HG02798 (cell line): Measurements from ENCODE around the gene ILK.

Experiments
- ATAC-seq: cut with Tn5 transposase; IDR thresholded peaks from one replicate; pipeline ENCODE4 v1.9.1; 2021; ENCODE audit warnings: mild to moderate bottlenecking; ENCODE audit not compliant: unreplicated experiment, poor library complexity

ILK gene

DNA sequence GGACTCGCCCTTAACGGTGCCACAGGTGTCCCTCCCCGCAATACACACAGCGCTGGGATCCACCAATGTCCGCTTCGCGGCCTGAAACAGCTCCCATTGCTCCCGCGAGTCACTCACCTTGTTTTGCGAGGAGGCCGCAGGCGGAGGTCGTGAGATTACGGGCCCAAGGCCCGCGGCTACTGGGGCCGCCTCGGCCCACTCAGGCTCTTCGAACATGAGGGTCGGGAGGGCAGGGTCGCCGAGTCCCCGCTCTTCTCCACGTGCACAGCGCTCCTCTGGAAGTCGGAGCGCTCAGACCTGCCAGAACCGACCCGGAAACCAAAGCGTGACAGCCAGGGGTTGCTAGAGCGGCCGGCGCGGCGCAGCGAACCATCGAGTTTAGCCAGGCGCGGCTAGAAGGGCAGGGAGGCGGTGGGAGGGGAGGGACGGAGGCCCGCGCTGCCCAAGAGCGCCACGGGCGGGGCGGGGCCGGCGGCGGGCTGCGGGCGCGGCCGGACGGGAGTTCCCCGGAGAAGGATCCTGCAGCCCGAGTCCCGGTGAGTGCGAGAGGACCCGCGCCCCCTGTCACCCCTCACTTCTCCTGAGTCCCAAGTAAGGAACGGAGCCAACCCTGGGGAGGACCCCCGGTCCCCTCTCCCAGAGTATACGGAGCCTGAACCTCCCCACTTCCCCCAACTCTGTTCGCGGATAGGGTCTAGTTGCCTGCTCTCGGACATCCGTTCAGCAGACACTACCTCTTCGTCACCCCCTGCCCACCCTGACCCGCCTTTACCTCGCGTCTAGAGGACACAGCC is at the start of gene ILK, which contains the start of gene RRP8:
TSS of gene ILK (plus strand) at position 488 of the 794 bp plus-strand sequence. CDS start 498 bp downstream, outside the sequence.
TSS of gene RRP8 (minus strand) at position 330 of the 794 bp plus-strand sequence. CDS start at position 216, 114 bp downstream.
- peak; percentile 83 for ATAC-seq

DNA sequence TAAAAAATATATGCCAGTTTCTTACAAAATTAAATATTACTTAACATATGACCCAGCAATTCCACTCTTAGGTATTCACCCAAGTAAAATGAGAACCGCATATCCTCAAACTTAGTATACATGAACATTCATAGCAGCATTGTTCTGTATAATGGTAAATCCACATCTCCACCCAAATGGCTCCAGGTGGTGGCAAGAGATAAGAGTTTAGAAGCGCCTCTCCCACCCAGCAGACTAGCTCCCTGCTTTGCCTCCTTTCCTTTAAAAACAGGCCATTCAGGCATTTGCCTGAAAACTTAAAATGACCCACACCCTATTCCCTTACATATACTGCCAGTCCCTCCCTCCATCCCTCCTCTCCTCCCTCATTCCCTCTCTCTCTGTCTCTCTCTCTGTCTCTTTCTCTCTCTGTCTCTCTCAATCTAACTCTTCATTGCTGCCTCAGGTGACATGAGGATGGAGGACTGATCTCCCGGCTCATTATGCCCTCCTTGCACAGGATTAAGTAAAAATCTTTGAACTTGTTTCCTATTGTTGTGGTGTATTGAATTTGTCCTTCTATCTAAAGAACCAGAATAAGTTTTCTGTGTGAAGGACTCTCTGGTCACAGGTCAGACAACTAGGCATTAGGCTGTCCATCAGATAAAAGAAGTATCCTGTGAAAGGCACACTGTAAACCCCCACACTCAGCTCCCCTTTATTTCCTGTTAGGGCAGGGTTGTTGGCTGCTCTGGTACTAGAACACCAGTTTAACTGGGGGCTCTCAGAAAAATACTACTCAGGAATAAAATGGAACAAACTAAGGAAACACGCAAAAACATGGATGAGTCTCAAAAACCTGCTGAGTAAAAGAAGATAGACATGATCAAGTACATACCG is 48.5 kb upstream of the ILK start:
- no peak for ATAC-seq

DNA sequence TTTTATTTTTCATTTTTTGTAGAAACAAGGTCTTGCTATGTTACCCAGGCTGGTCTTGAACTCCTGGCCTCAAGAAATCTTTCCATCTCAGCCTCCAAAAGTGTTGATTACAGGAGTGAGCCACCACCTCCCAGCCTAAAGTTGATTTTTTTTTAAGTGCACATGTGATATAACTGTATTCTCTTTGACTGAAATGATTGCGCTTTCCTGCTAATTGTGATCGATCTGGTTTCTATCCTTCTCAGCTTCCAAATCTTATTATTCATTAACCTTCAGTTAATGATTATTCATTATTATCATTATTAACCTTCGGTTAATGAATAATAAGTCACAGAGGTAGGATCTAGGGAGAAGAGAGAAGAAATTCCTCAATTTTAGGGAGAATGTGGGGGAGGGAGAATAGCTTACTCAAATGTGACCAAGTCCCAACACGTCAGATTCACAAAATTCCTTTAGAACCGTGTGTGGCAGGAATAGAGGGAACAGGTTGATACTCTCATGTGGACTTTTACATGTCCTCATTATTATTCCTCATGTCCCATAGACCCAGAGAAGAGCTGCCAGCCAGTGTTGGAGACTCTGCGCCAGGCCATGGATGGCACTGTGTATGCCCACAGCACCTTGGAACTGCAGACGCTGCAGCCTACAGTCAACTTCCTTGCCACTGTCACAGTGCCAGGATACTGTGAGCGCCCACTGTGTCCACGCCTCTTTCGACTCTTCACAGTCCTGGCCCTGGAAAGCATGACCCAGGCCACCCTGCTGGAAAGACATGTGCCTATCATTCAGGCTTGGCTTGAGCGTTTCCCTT is 47.2 kb upstream of the ILK start:
- no peak for ATAC-seq

DNA sequence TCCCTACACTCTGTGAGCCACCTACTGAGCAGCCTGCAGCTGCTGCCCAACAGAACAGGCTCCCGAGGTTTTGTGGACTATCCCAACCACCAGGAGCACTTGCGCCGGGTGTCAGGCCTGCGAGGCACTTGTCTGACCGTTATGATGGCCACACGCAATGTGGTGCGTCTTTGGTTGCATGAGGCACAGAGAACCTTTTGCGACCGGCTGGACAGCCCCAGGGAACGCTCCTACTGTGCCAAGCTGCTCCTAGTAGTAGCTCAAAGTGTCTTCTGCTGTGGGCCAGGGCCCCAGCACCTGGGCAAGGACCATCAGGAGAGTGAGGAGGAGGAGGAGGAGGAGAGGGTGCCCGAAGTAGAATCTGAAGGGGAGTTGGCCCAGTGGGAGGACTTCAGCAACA is 46.5 kb upstream of the ILK start:
- ATAC-seq, result no peak

DNA sequence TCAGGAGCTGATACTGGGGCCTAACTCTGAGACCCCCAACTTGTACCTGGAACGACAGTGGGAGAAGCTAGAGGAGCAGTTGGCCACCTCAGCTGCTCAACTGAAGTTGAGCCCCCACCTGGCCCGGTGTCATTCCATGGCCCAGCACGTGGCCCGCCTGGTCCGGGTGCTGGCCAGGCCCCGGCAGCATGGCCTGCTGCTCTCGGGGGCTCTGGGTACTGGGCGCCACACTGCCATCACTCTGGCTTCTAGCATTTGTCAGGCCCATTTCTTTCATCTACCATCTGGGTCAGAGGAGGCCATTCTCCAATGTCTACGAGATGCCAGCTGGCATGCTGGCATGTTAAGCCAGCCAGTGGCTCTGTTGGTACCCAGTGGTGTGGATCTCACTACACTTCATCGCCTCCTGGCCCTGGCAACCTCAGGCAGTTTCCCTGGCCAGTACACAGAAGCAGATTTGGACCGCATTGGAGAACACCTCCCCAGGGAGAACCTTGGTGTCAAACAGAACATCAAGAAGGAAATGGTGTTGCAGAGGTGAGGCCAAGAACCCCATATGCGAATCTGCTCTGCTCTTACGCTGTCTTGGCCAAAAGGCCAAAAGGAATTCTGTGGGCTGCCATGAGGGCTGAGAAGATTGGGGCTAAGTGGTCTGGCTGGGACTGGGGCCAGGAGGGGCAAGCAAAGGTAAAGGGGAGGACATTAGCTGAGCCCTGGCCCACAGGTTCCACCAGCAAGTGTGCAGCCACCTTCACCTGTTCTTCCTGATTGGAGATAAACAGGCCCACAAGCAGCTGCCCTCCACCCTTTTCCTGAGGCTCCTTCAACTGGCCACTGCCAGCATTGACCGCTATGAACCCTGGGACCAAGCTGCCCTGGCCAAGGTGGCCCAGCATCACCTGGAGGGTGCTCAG is 45.6 kb upstream of the ILK start:
- no peak for ATAC-seq

DNA sequence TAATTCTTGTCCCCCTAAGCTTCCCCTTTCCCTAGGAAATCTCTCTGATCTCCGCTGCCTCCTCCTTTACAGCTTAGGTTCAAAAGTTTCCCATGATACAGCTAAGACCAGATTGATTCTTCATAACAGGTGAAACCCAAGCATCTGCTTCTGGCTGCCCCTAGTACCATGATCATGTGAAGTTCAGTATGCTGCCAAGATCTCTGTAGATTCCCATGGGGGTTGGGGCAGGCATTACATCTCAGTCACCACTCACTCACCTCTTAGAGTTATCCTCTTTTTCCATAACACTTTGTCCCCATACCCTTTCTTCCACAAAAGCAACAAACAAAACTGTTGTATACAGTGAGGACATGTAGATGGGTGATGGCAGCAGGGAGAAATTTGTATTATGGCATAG is 44.2 kb upstream of the ILK start:
- no peak for ATAC-seq

DNA sequence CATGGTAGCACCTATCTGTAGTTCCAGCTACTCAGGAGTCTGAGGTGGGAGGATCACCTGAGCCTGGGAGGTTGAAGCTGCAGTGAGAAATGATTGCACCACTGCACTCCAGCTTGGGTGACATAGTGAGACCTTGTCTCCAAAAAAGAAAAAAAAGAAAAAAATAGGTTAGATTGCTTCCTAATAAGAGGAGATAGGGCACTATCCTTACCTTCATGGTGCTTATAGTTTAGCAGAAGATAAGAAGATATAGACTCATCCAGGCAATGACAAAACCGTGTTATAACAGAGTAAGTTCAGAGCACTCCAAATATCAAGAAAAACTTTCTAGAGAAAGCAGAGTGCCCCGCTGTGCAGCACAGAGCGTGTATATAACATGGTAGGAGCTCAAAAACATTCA is 42.3 kb upstream of the ILK start:
- no peak for ATAC-seq

DNA sequence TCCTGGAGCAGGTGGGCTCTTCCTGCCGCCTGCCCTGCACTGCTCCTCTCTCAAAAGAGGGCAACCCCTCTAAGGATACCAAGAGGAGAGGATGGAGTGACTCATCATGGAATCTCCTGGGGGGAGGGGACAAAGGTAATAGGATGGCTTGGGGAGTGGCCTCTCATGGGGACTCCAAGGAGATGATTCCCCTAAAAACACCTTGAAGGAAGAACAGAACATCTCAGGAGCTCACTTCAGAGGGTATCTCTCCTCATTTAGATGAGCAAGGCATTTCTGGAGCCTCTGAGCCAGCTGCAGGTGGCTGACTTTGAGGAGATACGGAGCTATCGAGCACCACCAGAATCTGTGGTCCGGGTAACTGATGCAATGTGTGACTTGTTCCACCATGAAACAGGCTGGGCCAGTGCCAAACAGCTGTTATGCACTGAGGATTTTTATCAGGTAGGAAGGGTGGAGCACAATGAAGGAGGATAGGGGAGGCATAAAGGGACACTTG is 40.4 kb upstream of the ILK start:
- no peak for ATAC-seq

DNA sequence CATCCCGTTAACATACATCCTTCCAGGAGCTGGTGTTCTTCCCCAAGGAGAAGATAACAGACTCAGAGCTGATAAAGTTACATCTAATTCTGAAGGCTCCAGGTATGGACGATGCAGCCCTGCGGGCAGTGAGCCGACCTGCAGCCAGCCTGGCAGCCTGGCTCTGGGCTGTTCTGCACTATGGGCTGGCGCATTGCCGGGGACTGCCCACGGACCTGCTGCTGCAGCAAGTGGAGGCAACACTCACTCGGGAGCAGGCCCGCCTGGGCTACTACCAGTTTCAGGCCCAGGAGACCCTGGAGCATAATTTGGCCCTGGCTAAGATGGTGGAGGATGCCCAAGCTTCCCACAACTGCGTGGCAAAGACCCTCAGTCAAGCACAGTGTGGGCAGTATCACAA is 39.9 kb upstream of the ILK start:
- ATAC-seq, result no peak

DNA sequence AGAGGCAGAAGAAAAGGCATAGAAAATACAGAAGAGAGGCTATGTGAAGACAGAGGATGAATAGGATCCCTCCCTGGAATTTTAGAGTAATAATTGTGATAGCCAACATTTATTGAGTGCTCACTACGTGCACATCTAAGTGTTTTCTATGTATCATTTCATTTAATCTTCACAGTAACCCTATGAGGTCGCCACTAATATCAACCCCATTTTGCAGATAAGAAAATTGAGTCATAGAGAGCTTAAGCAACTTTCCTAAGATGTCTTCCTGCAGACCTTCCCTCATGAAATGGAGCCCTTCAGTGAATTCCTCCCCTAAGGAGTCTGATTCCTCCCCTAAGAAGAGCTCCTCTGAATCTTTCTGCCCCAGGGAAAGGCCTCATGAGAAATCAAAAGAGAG is 38.2 kb upstream of the ILK start:
- ATAC-seq, result no peak

DNA sequence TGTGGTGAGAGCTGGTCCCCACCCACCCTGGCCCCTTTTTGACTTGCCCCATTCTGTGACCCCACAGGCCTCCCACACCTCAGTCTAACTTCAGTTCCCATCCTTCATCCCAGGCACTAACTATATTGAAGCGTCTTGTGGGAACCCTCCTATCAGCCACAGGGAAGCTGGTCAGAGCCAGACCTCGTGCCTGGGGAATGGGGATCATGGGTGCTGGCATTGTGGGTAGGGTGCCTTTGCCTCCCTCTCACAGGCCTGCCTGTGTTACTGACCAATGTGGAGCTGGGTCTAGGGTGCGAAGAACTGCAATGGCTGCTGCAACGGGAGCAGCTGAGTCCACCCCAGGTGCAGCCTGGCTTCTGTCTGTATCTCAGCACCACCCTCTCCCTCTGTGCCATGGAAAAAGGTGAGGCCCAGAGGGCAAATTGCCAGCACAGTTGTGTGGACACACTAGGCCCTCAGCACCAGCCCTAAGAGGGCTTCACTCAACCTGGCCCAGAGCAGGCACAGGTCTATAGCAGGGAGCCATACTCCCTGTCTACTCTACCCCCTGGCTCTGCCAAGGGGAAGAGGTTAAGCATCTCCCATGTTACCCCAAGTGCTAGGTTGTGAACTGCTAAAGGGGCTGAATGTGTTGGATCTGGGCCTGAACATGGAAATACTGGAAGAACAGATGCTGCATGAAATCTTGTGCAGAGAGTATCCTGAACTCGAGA is 37.4 kb upstream of the ILK start:
- no peak for ATAC-seq

DNA sequence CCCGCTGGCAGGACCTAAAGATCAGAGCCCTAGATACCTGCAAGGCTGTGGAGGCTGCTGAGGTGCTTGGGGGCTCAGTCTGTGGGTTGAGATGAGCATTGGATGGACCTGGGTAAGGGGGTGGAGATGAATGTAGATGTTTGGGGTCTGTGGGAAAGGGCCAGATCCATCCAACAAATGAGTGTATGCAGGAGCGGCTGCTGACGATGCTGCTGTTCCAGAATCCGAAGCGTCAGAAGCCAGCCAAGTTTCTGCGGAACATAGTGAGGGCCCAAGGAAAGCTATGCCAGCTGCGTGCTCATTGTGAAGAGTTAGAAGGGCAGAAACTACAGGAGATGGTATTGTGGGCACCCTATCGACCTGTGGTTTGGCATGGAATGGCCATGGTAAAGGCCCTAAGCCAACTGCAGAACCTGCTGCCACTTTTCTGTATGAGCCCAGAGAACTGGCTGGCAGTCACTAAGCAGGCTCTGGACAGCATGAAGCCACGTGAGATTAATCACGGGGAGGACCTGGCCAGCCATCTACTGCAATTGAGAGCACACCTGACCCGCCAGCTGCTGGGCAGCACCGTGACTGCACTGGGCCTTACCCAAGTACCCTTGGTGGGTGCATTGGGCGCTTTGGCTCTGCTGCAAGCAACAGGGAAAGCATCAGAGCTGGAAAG is 36.7 kb upstream of the ILK start:
- no peak for ATAC-seq

DNA sequence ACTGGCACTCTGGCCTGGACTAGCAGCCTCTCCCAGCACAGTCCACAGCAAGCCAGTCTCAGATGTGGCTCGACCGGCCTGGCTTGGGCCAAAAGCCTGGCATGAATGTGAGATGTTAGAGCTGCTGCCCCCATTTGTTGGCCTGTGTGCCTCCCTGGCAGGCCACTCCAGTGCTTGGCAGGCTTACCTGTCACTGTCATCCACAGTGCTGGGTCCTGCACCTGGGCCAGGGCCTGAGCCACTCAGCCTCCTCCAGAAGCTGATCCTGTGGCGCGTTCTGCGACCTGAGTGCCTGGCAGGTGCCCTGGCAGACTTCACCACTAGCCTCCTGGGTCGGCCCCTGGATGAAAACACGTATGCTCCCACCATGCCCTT is 36.2 kb upstream of the ILK start:
- ATAC-seq, result no peak

DNA sequence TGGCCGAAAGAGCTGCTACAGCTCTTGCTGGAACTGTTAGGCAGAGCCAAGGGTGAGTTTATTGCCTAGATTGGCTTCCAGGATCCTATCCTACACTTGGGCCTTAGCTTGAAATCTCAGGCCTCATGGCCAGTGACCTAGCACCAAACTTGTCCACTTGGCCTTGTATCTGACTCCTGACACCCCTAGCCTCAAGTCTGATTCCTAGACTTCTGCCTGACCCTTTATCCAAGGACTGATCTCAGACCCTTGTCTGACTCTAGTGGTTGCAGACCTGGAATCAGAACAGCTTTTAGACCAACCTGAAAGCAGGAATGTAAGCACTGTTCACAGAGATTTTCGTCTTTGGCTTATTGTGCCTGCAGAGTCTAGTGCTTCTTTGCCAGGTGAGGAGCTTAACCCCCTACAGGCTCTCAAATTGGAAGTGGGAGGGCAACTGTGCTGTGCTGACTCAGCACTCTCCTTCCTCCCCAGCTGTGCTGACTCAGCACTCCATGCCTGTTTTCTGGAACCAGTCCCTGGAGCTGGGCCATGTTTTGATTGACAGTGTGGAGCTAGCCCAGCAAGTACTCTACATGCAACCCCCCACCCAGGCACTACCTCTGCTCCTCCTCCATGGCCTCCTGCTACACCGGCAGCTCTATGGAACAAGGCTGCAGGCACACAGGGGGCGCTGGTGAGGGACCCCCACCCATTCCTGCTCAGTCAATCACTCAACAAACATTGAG is 35.2 kb upstream of the ILK start:
- no peak for ATAC-seq

DNA sequence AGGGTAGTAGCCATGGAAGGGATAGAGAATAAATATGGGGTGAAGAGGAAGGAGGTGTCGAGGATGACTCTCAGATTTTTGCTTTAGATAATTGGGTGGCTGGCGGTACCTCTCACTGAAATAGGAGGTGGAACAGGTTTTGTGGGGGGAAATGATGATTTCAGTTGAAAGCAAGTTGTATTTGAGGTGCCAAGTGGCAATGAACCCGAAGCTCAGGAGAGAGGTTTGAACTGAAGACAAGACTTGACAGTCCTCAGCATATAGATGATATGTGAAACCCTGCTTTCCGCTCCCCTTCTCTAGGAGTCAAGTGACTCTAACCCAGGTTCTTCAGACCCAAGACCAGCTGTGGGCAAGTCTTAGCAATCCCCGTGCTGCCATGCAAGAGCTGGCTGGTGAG is 33.9 kb upstream of the ILK start:
- no peak for ATAC-seq

DNA sequence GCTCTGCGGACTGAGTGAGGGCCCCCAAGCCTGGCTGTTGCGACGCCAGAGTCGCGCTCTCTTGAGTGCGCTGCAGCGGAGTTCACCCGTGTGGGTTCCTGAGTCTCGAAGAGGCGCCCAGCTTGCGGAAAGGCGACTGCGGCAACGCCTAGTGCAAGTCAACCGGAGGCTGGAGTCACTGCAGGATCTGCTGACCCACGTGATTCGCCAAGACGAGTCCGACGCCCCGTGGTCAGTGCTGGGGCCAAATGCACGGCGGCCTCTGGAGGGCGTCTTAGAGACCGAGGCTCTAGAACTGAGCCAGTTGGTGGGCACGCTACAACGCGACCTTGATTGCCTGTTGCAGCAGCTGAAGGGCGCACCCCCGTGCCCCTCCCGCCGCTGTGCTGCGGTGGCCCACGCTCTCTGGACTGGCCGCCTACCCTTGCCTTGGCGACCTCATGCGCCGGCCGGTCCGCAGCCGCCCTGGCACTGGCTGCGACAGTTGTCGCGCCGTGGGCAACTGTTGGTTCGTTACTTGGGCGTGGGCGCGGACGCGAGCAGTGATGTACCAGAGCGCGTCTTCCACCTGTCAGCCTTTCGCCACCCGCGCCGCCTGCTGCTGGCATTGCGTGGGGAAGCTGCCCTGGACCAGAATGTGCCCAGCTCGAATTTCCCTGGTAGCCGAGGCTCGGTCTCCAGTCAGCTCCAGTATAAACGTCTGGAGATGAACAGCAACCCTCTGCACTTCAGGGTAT is 32.7 kb upstream of the ILK start:
- ATAC-seq, result no peak

DNA sequence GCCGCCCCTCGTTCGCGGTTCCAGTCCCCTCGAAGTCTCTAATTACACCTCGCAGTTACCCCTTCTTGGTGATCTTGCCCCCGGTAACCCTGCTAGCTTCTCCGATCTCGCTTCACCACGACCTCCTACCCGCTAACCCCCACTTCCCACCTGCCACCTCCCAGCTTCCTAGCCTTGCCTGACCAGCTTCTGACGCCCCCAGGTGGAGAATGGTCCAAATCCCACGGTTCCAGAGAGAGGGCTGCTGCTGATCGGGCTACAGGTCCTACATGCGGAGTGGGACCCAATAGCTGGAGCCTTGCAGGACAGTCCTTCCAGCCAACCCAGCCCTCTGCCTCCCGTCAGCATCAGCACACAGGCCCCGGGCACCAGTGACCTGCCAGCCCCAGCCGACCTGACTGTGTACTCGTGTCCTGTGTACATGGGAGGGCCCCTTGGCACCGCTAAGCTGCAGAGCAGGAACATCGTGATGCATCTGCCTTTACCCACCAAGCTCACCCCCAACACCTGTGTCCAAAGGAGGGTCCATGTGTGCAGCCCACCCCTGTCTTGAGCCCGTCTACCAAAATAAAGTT is 32.1 kb upstream of the ILK start:
- no peak for ATAC-seq
